ENCODE data around the gene SYNE4. TPM values are rescaled to one million over a fixed set of nuclear protein-coding genes. Genes with fewer than 3 reads are reported as not detected.

Gene SYNE4
- total and polyA plus RNA-seq, 2 of the 13 experiments (the other 11 are each of a cell fraction or from before 2014, with no cell fraction given) = 13.7 to 23.0 TPM

DNA sequence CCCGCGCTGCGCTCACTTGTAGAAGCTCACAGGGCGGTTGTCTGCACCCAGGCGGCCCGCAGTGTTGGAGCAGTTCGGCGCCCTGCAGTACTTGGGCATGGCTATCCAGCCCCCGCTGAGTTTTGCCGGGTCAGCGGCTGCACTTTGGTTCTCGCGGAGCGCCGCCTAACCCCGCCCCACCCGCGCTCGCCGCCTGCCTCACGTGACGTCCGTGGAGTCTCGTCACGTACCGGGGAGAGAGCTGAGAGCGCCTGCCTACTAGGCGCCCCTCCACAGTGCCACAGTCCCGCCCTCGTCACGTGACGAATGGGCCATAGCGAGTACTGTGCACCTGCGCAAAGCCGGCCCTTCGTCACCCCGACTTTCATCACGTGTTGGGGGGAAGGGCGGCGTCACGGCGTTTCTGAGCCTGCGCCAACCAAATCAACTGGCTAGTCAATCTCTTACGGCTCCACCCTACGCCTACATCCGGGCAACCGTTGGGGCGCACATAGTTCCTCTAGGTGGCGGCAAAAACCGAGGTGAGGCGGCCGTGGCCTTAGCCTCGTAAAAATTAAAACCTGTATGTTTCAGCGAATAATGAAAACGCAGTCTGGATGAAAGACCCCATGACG lies 45.6 kb upstream of the SYNE4 start, which contains the start of gene THAP8 (continued):
- TF ChIP-seq ZNF136 (CRISPR knock-in tag; IDR thresholded peaks at IDR 0.05; ENCODE audit: low read depth) (peak; percentile 87), ZNF432 (CRISPR knock-in tag; IDR thresholded peaks at IDR 0.05; ENCODE audit: borderline replicate concordance) (no peak), ZSCAN29 (CRISPR knock-in tag; conservative IDR thresholded peaks at IDR 0.05) (no peak), HNF4A (CRISPR knock-in tag; IDR thresholded peaks at IDR 0.05) (peak; percentile 73), FOXK1 (CRISPR knock-in tag; IDR thresholded peaks at IDR 0.05; ENCODE audit: borderline replicate concordance, low read depth) (peak; percentile 57; the same call in 1 of the 2 replicates), NAIF1 (CRISPR knock-in tag; IDR thresholded peaks at IDR 0.05; ENCODE audit: borderline replicate concordance) (peak; percentile 76; the same call in 1 of the 2 replicates), WIZ (CRISPR knock-in tag; IDR thresholded peaks at IDR 0.05) (no peak), ZNF598 (CRISPR knock-in tag; IDR thresholded peaks at IDR 0.05; ENCODE audit: borderline replicate concordance) (peak; percentile 94; the same call in 1 of the 2 replicates), ZKSCAN1 (IDR thresholded peaks at IDR 0.05; ENCODE audit: low read length) (no peak), ZNF225 (CRISPR knock-in tag; IDR thresholded peaks at IDR 0.05) (0 out of 2 replicates have a peak, but pooled peaks have one; percentile 42), MTF2 (CRISPR knock-in tag; IDR thresholded peaks at IDR 0.05; ENCODE audit: borderline replicate concordance) (peak; percentile 57; the same call in 1 of the 2 replicates), ZFP90 (CRISPR knock-in tag; IDR thresholded peaks at IDR 0.05; ENCODE audit: borderline replicate concordance) (peak; percentile 22; the same call in 1 of the 2 replicates)
- TF ChIP-seq, protein P1, sequence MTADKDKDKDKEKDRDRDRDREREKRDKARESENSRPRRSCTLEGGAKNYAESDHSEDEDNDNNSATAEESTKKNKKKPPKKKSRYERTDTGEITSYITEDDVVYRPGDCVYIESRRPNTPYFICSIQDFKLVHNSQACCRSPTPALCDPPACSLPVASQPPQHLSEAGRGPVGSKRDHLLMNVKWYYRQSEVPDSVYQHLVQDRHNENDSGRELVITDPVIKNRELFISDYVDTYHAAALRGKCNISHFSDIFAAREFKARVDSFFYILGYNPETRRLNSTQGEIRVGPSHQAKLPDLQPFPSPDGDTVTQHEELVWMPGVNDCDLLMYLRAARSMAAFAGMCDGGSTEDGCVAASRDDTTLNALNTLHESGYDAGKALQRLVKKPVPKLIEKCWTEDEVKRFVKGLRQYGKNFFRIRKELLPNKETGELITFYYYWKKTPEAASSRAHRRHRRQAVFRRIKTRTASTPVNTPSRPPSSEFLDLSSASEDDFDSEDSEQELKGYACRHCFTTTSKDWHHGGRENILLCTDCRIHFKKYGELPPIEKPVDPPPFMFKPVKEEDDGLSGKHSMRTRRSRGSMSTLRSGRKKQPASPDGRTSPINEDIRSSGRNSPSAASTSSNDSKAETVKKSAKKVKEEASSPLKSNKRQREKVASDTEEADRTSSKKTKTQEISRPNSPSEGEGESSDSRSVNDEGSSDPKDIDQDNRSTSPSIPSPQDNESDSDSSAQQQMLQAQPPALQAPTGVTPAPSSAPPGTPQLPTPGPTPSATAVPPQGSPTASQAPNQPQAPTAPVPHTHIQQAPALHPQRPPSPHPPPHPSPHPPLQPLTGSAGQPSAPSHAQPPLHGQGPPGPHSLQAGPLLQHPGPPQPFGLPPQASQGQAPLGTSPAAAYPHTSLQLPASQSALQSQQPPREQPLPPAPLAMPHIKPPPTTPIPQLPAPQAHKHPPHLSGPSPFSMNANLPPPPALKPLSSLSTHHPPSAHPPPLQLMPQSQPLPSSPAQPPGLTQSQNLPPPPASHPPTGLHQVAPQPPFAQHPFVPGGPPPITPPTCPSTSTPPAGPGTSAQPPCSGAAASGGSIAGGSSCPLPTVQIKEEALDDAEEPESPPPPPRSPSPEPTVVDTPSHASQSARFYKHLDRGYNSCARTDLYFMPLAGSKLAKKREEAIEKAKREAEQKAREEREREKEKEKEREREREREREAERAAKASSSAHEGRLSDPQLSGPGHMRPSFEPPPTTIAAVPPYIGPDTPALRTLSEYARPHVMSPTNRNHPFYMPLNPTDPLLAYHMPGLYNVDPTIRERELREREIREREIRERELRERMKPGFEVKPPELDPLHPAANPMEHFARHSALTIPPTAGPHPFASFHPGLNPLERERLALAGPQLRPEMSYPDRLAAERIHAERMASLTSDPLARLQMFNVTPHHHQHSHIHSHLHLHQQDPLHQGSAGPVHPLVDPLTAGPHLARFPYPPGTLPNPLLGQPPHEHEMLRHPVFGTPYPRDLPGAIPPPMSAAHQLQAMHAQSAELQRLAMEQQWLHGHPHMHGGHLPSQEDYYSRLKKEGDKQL (CRISPR knock-in tag; IDR thresholded peaks at IDR 0.05; ENCODE audit: low read depth) = 0 out of 2 replicates have a peak, but pooled peaks have one; percentile 59
- TF ChIP-seq, protein P2, sequence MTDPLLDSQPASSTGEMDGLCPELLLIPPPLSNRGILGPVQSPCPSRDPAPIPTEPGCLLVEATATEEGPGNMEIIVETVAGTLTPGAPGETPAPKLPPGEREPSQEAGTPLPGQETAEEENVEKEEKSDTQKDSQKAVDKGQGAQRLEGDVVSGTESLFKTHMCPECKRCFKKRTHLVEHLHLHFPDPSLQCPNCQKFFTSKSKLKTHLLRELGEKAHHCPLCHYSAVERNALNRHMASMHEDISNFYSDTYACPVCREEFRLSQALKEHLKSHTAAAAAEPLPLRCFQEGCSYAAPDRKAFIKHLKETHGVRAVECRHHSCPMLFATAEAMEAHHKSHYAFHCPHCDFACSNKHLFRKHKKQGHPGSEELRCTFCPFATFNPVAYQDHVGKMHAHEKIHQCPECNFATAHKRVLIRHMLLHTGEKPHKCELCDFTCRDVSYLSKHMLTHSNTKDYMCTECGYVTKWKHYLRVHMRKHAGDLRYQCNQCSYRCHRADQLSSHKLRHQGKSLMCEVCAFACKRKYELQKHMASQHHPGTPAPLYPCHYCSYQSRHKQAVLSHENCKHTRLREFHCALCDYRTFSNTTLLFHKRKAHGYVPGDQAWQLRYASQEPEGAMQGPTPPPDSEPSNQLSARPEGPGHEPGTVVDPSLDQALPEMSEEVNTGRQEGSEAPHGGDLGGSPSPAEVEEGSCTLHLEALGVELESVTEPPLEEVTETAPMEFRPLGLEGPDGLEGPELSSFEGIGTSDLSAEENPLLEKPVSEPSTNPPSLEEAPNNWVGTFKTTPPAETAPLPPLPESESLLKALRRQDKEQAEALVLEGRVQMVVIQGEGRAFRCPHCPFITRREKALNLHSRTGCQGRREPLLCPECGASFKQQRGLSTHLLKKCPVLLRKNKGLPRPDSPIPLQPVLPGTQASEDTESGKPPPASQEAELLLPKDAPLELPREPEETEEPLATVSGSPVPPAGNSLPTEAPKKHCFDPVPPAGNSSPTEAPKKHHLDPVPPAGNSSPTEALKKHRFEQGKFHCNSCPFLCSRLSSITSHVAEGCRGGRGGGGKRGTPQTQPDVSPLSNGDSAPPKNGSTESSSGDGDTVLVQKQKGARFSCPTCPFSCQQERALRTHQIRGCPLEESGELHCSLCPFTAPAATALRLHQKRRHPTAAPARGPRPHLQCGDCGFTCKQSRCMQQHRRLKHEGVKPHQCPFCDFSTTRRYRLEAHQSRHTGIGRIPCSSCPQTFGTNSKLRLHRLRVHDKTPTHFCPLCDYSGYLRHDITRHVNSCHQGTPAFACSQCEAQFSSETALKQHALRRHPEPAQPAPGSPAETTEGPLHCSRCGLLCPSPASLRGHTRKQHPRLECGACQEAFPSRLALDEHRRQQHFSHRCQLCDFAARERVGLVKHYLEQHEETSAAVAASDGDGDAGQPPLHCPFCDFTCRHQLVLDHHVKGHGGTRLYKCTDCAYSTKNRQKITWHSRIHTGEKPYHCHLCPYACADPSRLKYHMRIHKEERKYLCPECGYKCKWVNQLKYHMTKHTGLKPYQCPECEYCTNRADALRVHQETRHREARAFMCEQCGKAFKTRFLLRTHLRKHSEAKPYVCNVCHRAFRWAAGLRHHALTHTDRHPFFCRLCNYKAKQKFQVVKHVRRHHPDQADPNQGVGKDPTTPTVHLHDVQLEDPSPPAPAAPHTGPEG (CRISPR knock-in tag; IDR thresholded peaks at IDR 0.05) = 0 out of 2 replicates have a peak, but pooled peaks have one; percentile 30
- TF ChIP-seq, protein P3, sequence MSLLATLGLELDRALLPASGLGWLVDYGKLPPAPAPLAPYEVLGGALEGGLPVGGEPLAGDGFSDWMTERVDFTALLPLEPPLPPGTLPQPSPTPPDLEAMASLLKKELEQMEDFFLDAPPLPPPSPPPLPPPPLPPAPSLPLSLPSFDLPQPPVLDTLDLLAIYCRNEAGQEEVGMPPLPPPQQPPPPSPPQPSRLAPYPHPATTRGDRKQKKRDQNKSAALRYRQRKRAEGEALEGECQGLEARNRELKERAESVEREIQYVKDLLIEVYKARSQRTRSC (CRISPR knock-in tag; IDR thresholded peaks at IDR 0.05; ENCODE audit: low read depth) = no peak
- TF ChIP-seq, protein P4, sequence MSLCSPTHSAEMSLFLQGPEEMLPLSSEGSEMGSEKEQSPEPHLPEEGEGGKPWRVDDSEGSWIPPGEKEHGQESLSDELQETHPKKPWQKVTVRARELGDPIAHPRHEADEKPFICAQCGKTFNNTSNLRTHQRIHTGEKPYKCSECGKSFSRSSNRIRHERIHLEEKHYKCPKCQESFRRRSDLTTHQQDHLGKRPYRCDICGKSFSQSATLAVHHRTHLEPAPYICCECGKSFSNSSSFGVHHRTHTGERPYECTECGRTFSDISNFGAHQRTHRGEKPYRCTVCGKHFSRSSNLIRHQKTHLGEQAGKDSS (CRISPR knock-in tag; IDR thresholded peaks at IDR 0.05; ENCODE audit: borderline replicate concordance, low read depth) = no peak; the same call in 1 of the 2 replicates

Measured in HepG2 (cell line).